ENCODE measurements around the gene NAPB.
A peak's percentile ranks its signal among the peaks of the same experiment; 100 is the strongest.

DNA sequence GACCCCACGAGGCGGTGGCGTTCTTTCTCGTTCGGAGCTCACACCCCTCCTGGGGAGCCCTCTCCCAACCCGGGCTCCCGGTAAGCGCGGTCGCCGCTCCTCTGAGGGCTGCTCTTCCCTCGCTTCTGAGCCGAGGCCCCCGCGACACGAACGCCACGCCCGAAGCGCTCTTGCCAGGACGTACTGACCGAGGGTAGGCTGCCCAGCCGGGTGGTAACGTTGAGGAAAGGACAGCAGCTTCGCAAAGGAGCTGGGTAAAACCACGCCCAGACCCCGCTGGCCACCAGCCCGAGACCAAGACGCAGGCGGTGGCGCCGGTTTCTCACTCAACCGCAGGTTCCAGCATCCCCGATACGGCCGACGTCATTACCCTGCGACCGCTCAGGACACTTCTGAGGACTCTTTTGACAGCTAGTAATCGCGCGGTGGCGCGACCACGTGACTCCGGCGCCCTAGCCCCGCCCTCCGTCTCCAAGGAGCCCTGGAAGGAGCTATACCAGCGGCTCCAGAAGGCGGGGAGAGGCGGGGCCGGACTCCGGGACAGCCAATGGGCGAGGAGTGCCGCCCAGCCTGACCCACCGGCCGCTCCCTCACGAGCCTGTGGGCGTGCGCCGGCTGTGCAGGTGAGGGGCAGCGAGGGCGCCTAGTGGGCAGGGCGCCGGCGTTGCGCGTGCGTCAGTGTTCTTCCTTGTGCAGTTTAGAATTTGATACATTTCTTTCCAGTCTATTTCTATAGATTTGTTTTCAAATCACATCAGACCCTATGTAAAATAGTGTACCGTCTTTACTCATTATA lies 63.3 kb downstream of the NAPB start:
- TF ChIP-seq, protein P1, sequence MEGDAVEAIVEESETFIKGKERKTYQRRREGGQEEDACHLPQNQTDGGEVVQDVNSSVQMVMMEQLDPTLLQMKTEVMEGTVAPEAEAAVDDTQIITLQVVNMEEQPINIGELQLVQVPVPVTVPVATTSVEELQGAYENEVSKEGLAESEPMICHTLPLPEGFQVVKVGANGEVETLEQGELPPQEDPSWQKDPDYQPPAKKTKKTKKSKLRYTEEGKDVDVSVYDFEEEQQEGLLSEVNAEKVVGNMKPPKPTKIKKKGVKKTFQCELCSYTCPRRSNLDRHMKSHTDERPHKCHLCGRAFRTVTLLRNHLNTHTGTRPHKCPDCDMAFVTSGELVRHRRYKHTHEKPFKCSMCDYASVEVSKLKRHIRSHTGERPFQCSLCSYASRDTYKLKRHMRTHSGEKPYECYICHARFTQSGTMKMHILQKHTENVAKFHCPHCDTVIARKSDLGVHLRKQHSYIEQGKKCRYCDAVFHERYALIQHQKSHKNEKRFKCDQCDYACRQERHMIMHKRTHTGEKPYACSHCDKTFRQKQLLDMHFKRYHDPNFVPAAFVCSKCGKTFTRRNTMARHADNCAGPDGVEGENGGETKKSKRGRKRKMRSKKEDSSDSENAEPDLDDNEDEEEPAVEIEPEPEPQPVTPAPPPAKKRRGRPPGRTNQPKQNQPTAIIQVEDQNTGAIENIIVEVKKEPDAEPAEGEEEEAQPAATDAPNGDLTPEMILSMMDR (IDR thresholded peaks at IDR 0.05), result peak in 4 of 6 experiments; percentile 4 to 14 (median 9)
- peak; percentile 51 to 80 for TF ChIP-seq POLR2A (IDR thresholded peaks at IDR 0.05)
